H9 (cell line): ENCODE results near the gene PRR14. TPM values are rescaled to one million over a fixed set of nuclear protein-coding genes. Genes with fewer than 3 reads are reported as not detected.

Experiments used
- DNase-seq: peaks from one replicate; pipeline ENCODE4 v3.0.0-alpha.2; 2017
- H2AFZ ChIP-seq: one replicate; pipeline ENCODE4 v1.6.1; 2013; ENCODE audit warnings: mild to moderate bottlenecking, low read length, control low read depth, moderate library complexity
- H2AK5ac ChIP-seq: 2 replicates; pipeline ENCODE4 v1.6.1; 2013; ENCODE audit warnings: low read length, control low read depth, mixed read lengths; ENCODE audit not compliant: insufficient read length
- H2BK120ac ChIP-seq: one replicate; pipeline ENCODE4 v1.6.1; 2013; ENCODE audit warnings: low read depth, mild to moderate bottlenecking, low read length, control low read depth, inconsistent platforms; ENCODE audit not compliant: poor library complexity, severe bottlenecking
- H2BK12ac ChIP-seq: 2 replicates; pipeline ENCODE4 v1.6.1; 2013; ENCODE audit warnings: low read length, control low read depth, mixed read lengths, low read depth; ENCODE audit not compliant: insufficient read length
- H2BK15ac ChIP-seq: 2 replicates; pipeline ENCODE4 v1.6.1; 2013; ENCODE audit warnings: low read depth, low read length, control low read depth
- H2BK20ac ChIP-seq: one replicate; pipeline ENCODE4 v1.6.1; 2013; ENCODE audit warnings: low read depth, mild to moderate bottlenecking, low read length, control low read depth, inconsistent platforms; ENCODE audit not compliant: poor library complexity, severe bottlenecking
- H2BK5ac ChIP-seq: 2 replicates; pipeline ENCODE4 v1.6.1; 2013; ENCODE audit warnings: low read length, control low read depth, mixed read lengths; ENCODE audit not compliant: insufficient read length
- H3K14ac ChIP-seq: 2 replicates; pipeline ENCODE4 v1.6.1; 2013; ENCODE audit warnings: low read length, control low read depth; ENCODE audit not compliant: insufficient read depth
- H3K18ac ChIP-seq: 2 replicates; pipeline ENCODE4 v1.6.1; 2013; ENCODE audit warnings: low read depth, mild to moderate bottlenecking, mixed read lengths, low read length, control low read depth; ENCODE audit not compliant: insufficient read length
- H3K23ac ChIP-seq: 2 replicates; pipeline ENCODE4 v1.6.1; 2013; ENCODE audit warnings: low read length, control low read depth, mixed read lengths, low read depth; ENCODE audit not compliant: insufficient read length
- H3K23me2 ChIP-seq: 2 replicates; pipeline ENCODE4 v1.6.1; 2013; ENCODE audit warnings: low read depth, mild to moderate bottlenecking, mixed read lengths, low read length, control low read depth; ENCODE audit not compliant: insufficient read length, poor library complexity, severe bottlenecking
- H3K27ac ChIP-seq: 2 replicates; pipeline ENCODE4 v1.5.1; 2013; ENCODE audit warnings: low read length, control low read depth, mixed read lengths, low read depth; ENCODE audit not compliant: insufficient read length
- H3K27me3 ChIP-seq: 2 replicates; pipeline ENCODE4 v1.6.1; 2013; ENCODE audit warnings: low read length, control low read depth, inconsistent platforms; ENCODE audit not compliant: insufficient read depth
- H3K4ac ChIP-seq: 2 replicates; pipeline ENCODE4 v1.6.1; 2013; ENCODE audit warnings: low read depth, mild to moderate bottlenecking, control low read depth, inconsistent platforms, low read length, moderate library complexity
- H3K4me1 ChIP-seq: 2 replicates; pipeline ENCODE4 v1.6.1; 2013; ENCODE audit warnings: low read length, control low read depth, inconsistent platforms; ENCODE audit not compliant: insufficient read depth
- H3K4me2 ChIP-seq: 2 replicates; pipeline ENCODE4 v1.6.1; 2013; ENCODE audit warnings: low read length, control low read depth, mixed read lengths; ENCODE audit not compliant: insufficient read length, insufficient read depth
- H3K56ac ChIP-seq: 2 replicates; pipeline ENCODE4 v1.6.1; 2013; ENCODE audit warnings: low read depth, mild to moderate bottlenecking, mixed read lengths, low read length, control low read depth; ENCODE audit not compliant: insufficient read length
- H3K79me1 ChIP-seq: 2 replicates; pipeline ENCODE4 v1.6.1; 2013; ENCODE audit warnings: low read depth, mild to moderate bottlenecking, moderate library complexity, low read length, control low read depth, inconsistent platforms; ENCODE audit not compliant: insufficient read depth, poor library complexity, severe bottlenecking
- H3K79me2 ChIP-seq: 2 replicates; pipeline ENCODE4 v1.6.1; 2013; ENCODE audit warnings: low read length, control low read depth, inconsistent platforms; ENCODE audit not compliant: insufficient read depth
- H3K9ac ChIP-seq: 2 replicates; pipeline ENCODE4 v1.6.1; 2013; ENCODE audit warnings: low read length, control low read depth, mixed read lengths; ENCODE audit not compliant: insufficient read length; ENCODE audit errors: extremely low read depth
- H3K9me3 ChIP-seq: one replicate; pipeline ENCODE4 v1.6.1; 2013; ENCODE audit warnings: low read depth, low read length, inconsistent platforms; ENCODE audit not compliant: control insufficient read depth
- H3T11ph ChIP-seq: one replicate; pipeline ENCODE4 v1.6.1; 2013; ENCODE audit warnings: mild to moderate bottlenecking, low read length, control low read depth, inconsistent platforms
- H4K20me1 ChIP-seq: one replicate; pipeline ENCODE4 v1.6.1; 2013; ENCODE audit not compliant: control insufficient read depth, insufficient read length, insufficient read depth
- H4K5ac ChIP-seq: 2 replicates; pipeline ENCODE4 v1.6.1; 2013; ENCODE audit warnings: low read depth, mild to moderate bottlenecking, mixed read lengths, low read length, control low read depth; ENCODE audit not compliant: insufficient read length
- H4K8ac ChIP-seq: replicated peaks from 2 replicates; pipeline ENCODE4 v1.6.1; 2013; ENCODE audit warnings: low read length, control low read depth, mixed read lengths, low read depth; ENCODE audit not compliant: insufficient read length
- H4K91ac ChIP-seq: 2 replicates; pipeline ENCODE4 v1.6.1; 2013; ENCODE audit warnings: low read depth, mild to moderate bottlenecking, moderate library complexity, mixed read lengths, low read length, control low read depth; ENCODE audit not compliant: insufficient read length
- H3K27ac Mint-ChIP-seq, 3 experiments: 2 replicates in 2 of 3; 3 replicates in 1 of 3; pipeline ENCODE4 v1.8.0; 2020 to 2021; ENCODE audit warnings: mixed read lengths in 3 of 3, mild to moderate bottlenecking in 1 of 3, moderate library complexity in 1 of 3
- H3K27me3 Mint-ChIP-seq: 2 replicates; pipeline ENCODE4 v1.8.0; 2021; ENCODE audit warnings: low read depth, mild to moderate bottlenecking, moderate library complexity, mixed read lengths
- H3K36me3 Mint-ChIP-seq, 3 experiments: 2 replicates in 2 of 3; 3 replicates in 1 of 3; pipeline ENCODE4 v1.8.0; 2020 to 2021; ENCODE audit warnings: low read depth in 3 of 3, mixed read lengths in 3 of 3; ENCODE audit not compliant: insufficient read depth in 1 of 3
- H3K4me1 Mint-ChIP-seq, 2 experiments: 2 replicates each; pipeline ENCODE4 v1.8.0; 2020; ENCODE audit warnings: mixed read lengths in 2 of 2
- H3K4me3 Mint-ChIP-seq, 2 experiments: 2 replicates in 1 of 2; 3 replicates in 1 of 2; pipeline ENCODE4 v1.8.0; 2020 to 2021; ENCODE audit warnings: mild to moderate bottlenecking in 2 of 2, mixed read lengths in 2 of 2, moderate library complexity in 1 of 2
- H3K9me3 Mint-ChIP-seq, 2 experiments: 2 replicates in 1 of 2; 3 replicates in 1 of 2; pipeline ENCODE4 v1.8.0; 2020; ENCODE audit warnings: mild to moderate bottlenecking in 2 of 2, mixed read lengths in 2 of 2, moderate library complexity in 1 of 2
- CTCF ChIP-seq: fragments of 200-600 bp; sonication (generic); conservative IDR thresholded peaks from 3 replicates; pipeline ENCODE4 v1.8.0; 2021; ENCODE audit warnings: antibody characterized with exemption, mild to moderate bottlenecking
- WGBS: extraction: QIAGEN DNeasy Blood & Tissue Kit; methylation state at CpG from one replicate; pipeline ENCODE4 v1.1.7; 2013; ENCODE audit warnings: missing lambda C conversion rate, low lambda C conversion rate, mixed read lengths; ENCODE audit not compliant: insufficient read length; ENCODE audit errors: extremely low coverage; 5-methylcytosine and 5-hydroxymethylcytosine counted together
- total RNA-seq: library from RNA; stranded (reverse); gene quantifications from 2 replicates; pipeline ENCODE4 v1.2.1, GENCODE V29; 2021

Gene PRR14
- total RNA-seq, 1 experiment from 2014 or later, result 11.6 TPM

DNA sequence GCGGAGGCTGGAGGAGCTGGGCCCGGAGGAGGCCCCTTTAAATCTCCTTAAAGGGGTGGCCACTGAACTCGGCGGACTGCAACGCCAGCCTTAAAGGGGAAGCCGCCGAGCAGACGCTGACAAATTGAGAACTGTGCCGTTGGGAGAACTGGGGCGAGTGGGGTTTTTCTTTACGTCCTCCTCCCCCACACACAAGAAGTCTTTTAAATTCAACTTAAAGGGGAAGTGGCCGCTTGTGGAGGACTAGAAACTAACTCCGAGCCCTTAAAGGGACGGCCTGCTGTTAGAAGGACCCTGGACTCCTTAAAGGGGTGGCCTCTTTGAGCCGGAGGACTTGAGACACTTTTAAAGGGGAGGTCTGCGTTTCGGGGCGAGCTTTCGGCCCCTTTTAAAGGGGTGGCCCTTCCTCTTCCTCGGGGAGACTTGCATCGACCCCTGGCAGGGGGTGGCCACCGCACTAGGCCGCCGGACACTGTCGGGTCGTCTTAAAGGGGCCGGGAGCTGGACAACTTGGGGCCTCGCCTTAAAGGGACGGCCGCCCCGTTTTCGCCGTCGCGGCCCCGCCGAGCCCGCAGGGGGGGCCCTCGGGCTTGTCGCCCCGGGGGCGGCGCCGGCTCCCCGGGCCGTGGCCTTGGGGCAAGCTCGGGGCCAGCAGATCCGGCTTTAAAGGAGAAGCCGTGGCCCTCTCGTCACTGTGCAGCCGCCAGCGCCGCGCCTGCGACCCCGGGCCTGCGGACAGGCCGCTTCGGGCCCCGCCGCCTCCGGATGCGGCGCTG, 8.2 kb downstream of the PRR14 start:
- H2BK15ac ChIP-seq, result no peak overlapping the region
- no peak overlapping the region for H2BK5ac ChIP-seq
- H2AK5ac ChIP-seq, result no peak overlapping the region
- H3K79me1 ChIP-seq, result no peaks in the 10 kb centered on the region
- H3K27me3 ChIP-seq, result peaks cover 6% of the 10 kb centered on the region; the same call in 1 of the 2 replicates
- no peak overlapping the region for H4K5ac ChIP-seq
- TF ChIP-seq CTCF, result 0 out of 3 replicates have a peak, but pooled peaks have one; percentile 22
- H3K9me3 Mint-ChIP-seq, result no peaks in the 10 kb centered on the region
- no peak overlapping the region for H3K14ac ChIP-seq
- H3K9me3 ChIP-seq, result no peaks in the 10 kb centered on the region
- peak overlapping the region; percentile 99 to 100 (median 99) for H3K27ac Mint-ChIP-seq
- peaks cover 11 to 51% (median 46%) of the 10 kb centered on the region in 3 experiments for H3K36me3 Mint-ChIP-seq
- no peaks in the 10 kb centered on the region for H3K4me1 ChIP-seq
- H3K9ac ChIP-seq, result no peak overlapping the region
- no peaks in the 10 kb centered on the region for H4K20me1 ChIP-seq
- no peak overlapping the region for H2BK20ac ChIP-seq
- H3K27me3 Mint-ChIP-seq, result peaks cover 49% of the 10 kb centered on the region
- peak overlapping the region; percentile 43 for H3K4me2 ChIP-seq
- H3K23ac ChIP-seq, result no peak overlapping the region
- no peak overlapping the region for H4K8ac ChIP-seq
- no peak overlapping the region for H3K4ac ChIP-seq
- no peak overlapping the region for H3K56ac ChIP-seq
- peaks cover 5 to 12% of the 10 kb centered on the region in 2 experiments for H3K4me1 Mint-ChIP-seq
- no peak overlapping the region for H3K27ac ChIP-seq
- H3K23me2 ChIP-seq, result no peaks in the 10 kb centered on the region
- H3T11ph ChIP-seq, result no peak overlapping the region
- no CpG with 5 or more reads among the region's 64 CpGs for WGBS
- H4K91ac ChIP-seq, result no peak overlapping the region
- peak overlapping the region; percentile 96 to 99 for H3K4me3 Mint-ChIP-seq
- no peak overlapping the region for H3K18ac ChIP-seq
- no peaks in the 10 kb centered on the region for H3K79me2 ChIP-seq
- H2BK12ac ChIP-seq, result no peak overlapping the region
- H2BK120ac ChIP-seq, result no peak overlapping the region
- no peak overlapping the region for H2AFZ ChIP-seq
- no peak for DNase-seq
